GM12878 (cell line): ENCODE results near the gene JAG2. TPM values are rescaled to one million over a fixed set of nuclear protein-coding genes. Genes with fewer than 3 reads are reported as not detected.

Source experiments
- ATF3 ChIP-seq: IDR thresholded peaks from 2 replicates; pipeline ENCODE4 v1.6.1; 2011; ENCODE audit warnings: low read depth, mild to moderate bottlenecking, low read length, moderate library complexity, borderline replicate concordance; ENCODE audit errors: extremely low read depth
- BCL11A ChIP-seq: IDR thresholded peaks from 2 replicates; pipeline ENCODE4 v1.6.1; 2011; ENCODE audit warnings: low read depth, low read length
- CEBPZ ChIP-seq: fragments of 150-350 bp; IDR thresholded peaks from 2 replicates; pipeline ENCODE4 v1.6.1; 2016; ENCODE audit warnings: low read depth, low read length
- CHD4 ChIP-seq: fragments of 200-600 bp; sonication (generic); IDR thresholded peaks from 2 replicates; pipeline ENCODE4 v1.6.1; 2016; ENCODE audit warnings: mild to moderate bottlenecking
- EGR1 ChIP-seq, 2 experiments: IDR thresholded peaks; 1 replicate in 1 of 2; 2 replicates in 1 of 2; pipeline ENCODE4 v1.6.1; 2011 to 2012; ENCODE audit warnings: low read depth in 2 of 2, low read length in 2 of 2, borderline replicate concordance in 1 of 2, mild to moderate bottlenecking in 1 of 2, moderate library complexity in 1 of 2
- FOS ChIP-seq: IDR thresholded peaks from 3 replicates; pipeline ENCODE4 v1.6.1; 2011; ENCODE audit warnings: borderline replicate concordance; ENCODE audit not compliant: insufficient read length; ENCODE audit errors: extremely low read depth
- FOXK2 ChIP-seq: fragments of 450-650 bp; IDR thresholded peaks from 2 replicates; pipeline ENCODE4 v1.6.1; 2017; ENCODE audit warnings: mild to moderate bottlenecking, moderate library complexity
- IKZF2 ChIP-seq, 2 experiments: fragments of 450-650 bp; IDR thresholded peaks; 2 replicates each; pipeline ENCODE4 v1.6.1; 2017; ENCODE audit warnings: mild to moderate bottlenecking in 2 of 2, moderate library complexity in 2 of 2
- IRF3 ChIP-seq: fragments of 450-650 bp; IDR thresholded peaks from 2 replicates; pipeline ENCODE4 v1.6.1; 2014; ENCODE audit warnings: mild to moderate bottlenecking
- KLF5 ChIP-seq: fragments of 450-650 bp; IDR thresholded peaks from 2 replicates; pipeline ENCODE4 v1.6.1; 2014; ENCODE audit warnings: mild to moderate bottlenecking; ENCODE audit not compliant: partially characterized antibody
- NR2C2 ChIP-seq: IDR thresholded peaks from 2 replicates; pipeline ENCODE4 v1.6.1; 2011; ENCODE audit warnings: borderline replicate concordance, low read depth; ENCODE audit not compliant: control insufficient read depth, insufficient read length
- SIX5 ChIP-seq: IDR thresholded peaks from 2 replicates; pipeline ENCODE4 v1.6.1; 2011; ENCODE audit warnings: mild to moderate bottlenecking, low read depth, low read length, moderate library complexity; ENCODE audit not compliant: severe bottlenecking
- SKIL ChIP-seq: fragments of 450-650 bp; IDR thresholded peaks from 2 replicates; pipeline ENCODE4 v1.6.1; 2017; ENCODE audit warnings: mild to moderate bottlenecking, low read depth, inconsistent platforms; ENCODE audit not compliant: poor library complexity, severe bottlenecking
- SMAD5 ChIP-seq: IDR thresholded peaks from 2 replicates; pipeline ENCODE4 v1.6.1; 2016; ENCODE audit warnings: antibody characterized with exemption, low read depth
- SREBF2 ChIP-seq: IDR thresholded peaks from 2 replicates; pipeline ENCODE4 v1.6.1; 2012; ENCODE audit warnings: mild to moderate bottlenecking, low read length
- STAT3 ChIP-seq: IDR thresholded peaks from 2 replicates; pipeline ENCODE4 v1.6.1; 2011; ENCODE audit warnings: low read depth, low read length, improper control_type of control experiment
- TCF7 ChIP-seq: IDR thresholded peaks from 2 replicates; pipeline ENCODE4 v1.6.1; 2014; ENCODE audit warnings: antibody characterized with exemption, borderline replicate concordance
- ZNF687 ChIP-seq: fragments of 450-650 bp; IDR thresholded peaks from 2 replicates; pipeline ENCODE4 v1.6.1; 2017; ENCODE audit warnings: mild to moderate bottlenecking, moderate library complexity
- polyA plus RNA-seq, 11 experiments: library from polyadenylated mRNA; depleted of rRNA in 4 of 11; unstranded in 6 of 11; stranded (reverse) in 5 of 11; fragments of >200 nt; fragmentation: Nextera tagmentation in 4 of 11; fragmentation: Illumina TruSeq in 1 of 11; extraction: Ambion mirVana in 4 of 11; extraction: Trizol in 1 of 11; gene quantifications; 1 replicate in 1 of 11; 2 replicates in 10 of 11; pipeline versions ENCODE4 v1.2.1 to v1.2.3, GENCODE V29; 2011 to 2016; ENCODE audit warnings: inconsistent platforms in 2 of 11, missing spikeins in 2 of 11, low read depth in 1 of 11
- total RNA-seq, 4 experiments: library from RNA; depleted of rRNA in 3 of 4; stranded (reverse); fragments of >200 nt in 3 of 4; fragmentation: Illumina TruSeq in 1 of 4; extraction: Trizol in 1 of 4; gene quantifications; 2 replicates each; pipeline versions ENCODE4 v1.2.1 to v1.2.3, GENCODE V29; 2013 to 2021

The JAG2 gene
- total and polyA plus RNA-seq, 10 of the 15 experiments (the other 5 are each of a cell fraction or from before 2014, with no cell fraction given) = 0.04 to 0.14 (median 0.06) TPM; not detected in 5

GRCh38 chr14:105180592-105181548 is 12.3 kb upstream of the JAG2 start, which contains the start of gene NUDT14 (continued):
- TF ChIP-seq IKZF2 (IDR thresholded peaks at IDR 0.05) = no peak
- no peak for TF ChIP-seq SMAD5
- no peak for TF ChIP-seq CHD4
- no peak for TF ChIP-seq ZNF687
- TF ChIP-seq SREBF2 = no peak
- TF ChIP-seq NR2C2 = no peak
- TF ChIP-seq BCL11A = no peak
- TF ChIP-seq EGR1 (IDR thresholded peaks at IDR 0.05; ENCODE audit: borderline replicate concordance in 1 of 2, low read depth in 2 of 2, low read length in 2 of 2) = peak in 1 of 2 experiments; percentile 68; a peak in 2 of 3 replicates
- TF ChIP-seq SKIL = no peak
- TF ChIP-seq KLF5 = no peak
- no peak for TF ChIP-seq FOXK2
- no peak for TF ChIP-seq TCF7
- no peak for TF ChIP-seq IRF3
- TF ChIP-seq CEBPZ = no peak
- no peak for TF ChIP-seq FOS
- no peak for TF ChIP-seq SIX5
- peak; percentile 43; the same call in 1 of the 2 replicates for TF ChIP-seq ATF3
- no peak for TF ChIP-seq STAT3
